Upper lobe of left lung (tissue), 4 donors: ENCODE results near the gene FLYWCH2.

Experiments used
- EP300 ChIP-seq, 4 donors: sonication (generic); formaldehyde crosslinking; IDR thresholded peaks; one replicate each; pipeline ENCODE4 v1.5.1; 2017; ENCODE audit warnings: antibody characterized with exemption in 4 of 4, control low read depth in 2 of 4
- POLR2AphosphoS5 ChIP-seq, 2 donors: sonication (generic); formaldehyde crosslinking; IDR thresholded peaks; one replicate each; pipeline ENCODE4 v1.5.1; 2017; ENCODE audit warnings: antibody characterized with exemption in 2 of 2
- TF ChIP-seq, protein P1 (sequence below), 6 experiments: fragments of 450-650 bp in 4 of 6; fragments of 200-600 bp in 2 of 6; sonication (generic) in 2 of 6; IDR thresholded peaks; one replicate each; pipeline ENCODE4 v1.5.1; 2016 to 2019; ENCODE audit warnings: antibody characterized with exemption in 6 of 6

DNA sequence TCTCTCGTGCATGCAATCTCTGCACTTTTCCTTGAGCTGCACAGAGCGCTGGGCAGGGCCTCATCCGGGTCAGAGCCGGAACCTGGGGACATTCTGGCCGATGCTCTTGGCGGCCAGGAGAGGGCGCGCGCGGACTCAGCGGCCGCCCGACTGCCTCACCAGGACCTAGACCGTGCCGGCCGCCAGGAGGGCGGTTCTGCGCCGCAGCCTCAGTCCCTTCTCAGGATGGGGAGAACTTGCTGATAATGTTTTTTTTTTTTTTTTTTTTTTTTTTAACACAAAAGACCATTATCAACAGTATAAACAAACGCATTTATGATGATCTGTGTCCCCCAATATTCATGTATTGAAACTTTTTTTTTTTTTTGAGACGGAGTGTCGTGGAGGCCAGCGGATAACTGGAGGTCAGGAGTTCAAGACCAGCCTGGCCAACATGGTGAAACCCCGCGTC, 8.1 kb upstream of the FLYWCH2 start:
- TF ChIP-seq, protein P1, sequence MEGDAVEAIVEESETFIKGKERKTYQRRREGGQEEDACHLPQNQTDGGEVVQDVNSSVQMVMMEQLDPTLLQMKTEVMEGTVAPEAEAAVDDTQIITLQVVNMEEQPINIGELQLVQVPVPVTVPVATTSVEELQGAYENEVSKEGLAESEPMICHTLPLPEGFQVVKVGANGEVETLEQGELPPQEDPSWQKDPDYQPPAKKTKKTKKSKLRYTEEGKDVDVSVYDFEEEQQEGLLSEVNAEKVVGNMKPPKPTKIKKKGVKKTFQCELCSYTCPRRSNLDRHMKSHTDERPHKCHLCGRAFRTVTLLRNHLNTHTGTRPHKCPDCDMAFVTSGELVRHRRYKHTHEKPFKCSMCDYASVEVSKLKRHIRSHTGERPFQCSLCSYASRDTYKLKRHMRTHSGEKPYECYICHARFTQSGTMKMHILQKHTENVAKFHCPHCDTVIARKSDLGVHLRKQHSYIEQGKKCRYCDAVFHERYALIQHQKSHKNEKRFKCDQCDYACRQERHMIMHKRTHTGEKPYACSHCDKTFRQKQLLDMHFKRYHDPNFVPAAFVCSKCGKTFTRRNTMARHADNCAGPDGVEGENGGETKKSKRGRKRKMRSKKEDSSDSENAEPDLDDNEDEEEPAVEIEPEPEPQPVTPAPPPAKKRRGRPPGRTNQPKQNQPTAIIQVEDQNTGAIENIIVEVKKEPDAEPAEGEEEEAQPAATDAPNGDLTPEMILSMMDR (IDR thresholded peaks at IDR 0.05): peak; percentile 95 to 98 (median 96)
- TF ChIP-seq EP300 (IDR thresholded peaks at IDR 0.05): no peak
- no peak for TF ChIP-seq POLR2AphosphoS5 (IDR thresholded peaks at IDR 0.05)
